ENCODE results near the gene HELLS. TPM values are rescaled to one million over a fixed set of nuclear protein-coding genes. Genes with fewer than 3 reads are reported as not detected.
"Not testable (repeated sequence)": the region's sequence is repeated elsewhere in the genome, so short reads cannot be mapped to it uniquely, and the experiment has no call there.

HELLS gene
- 160 and 164 TPM in 2 replicates for total RNA-seq

DNA sequence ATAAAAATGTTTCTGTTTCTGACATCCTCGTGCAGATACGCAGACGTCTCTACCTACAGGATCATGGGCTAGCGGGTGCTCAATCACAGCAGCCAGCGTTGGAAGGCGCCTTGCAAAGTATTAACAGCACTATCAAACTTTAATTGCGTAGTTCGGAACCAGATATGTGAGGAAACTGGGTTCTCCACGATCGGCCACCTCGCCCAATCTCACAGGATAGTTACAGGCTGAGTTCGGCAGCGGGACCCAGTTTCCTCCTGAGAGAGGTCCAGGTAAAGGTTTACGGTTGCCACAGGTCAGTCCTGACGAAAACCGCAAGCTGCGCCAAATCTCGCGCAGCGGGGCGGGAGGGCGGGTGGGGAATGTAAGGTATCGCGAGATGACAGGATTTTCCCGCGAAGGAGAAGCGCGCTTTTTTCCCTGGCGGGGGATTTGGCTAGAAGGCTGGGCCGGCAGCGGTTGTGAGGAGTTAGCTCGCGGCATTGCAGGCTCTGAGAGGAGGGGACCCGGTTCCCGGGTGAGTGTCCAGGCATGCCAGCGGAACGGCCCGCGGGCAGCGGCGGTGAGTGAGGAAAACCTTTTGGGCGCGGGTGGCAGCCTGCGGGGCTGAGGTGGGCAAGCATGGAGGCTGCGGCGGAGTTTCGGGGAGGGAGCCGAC lies at the start of gene HELLS:
TSS of gene HELLS (plus strand) at position 398 of the 658 bp plus-strand sequence. CDS start at position 532, 134 bp downstream.
- intact Hi-C loops (cut with micrococcal nuclease), result loop anchor here (1.0 to 10.0 kb wide), 5 partner anchors 11 to 1043 kb away; partner anchors contain the start of genes NOC3L and SORBS1

DNA sequence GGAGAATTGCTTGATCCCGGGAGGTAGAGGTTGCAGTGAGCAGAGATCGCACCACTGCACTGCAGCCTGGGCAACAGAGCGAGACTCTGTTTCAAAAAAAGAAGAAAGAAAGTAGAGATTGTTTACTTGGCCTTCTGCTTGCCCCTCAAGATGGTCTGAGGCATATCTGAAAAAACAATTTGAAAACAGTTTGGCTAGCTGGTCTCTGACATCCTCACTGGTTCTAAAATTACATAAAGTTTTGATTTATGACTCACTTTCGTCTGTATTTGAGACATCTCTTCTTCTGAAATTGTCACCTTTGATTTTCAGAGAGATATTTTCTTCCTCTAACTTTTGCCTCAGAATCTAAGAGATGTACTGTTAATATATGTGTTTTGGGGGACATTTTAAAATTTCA lies 49.6 kb upstream of the HELLS start:
- intact Hi-C loops (cut with micrococcal nuclease), result no loop called here

DNA sequence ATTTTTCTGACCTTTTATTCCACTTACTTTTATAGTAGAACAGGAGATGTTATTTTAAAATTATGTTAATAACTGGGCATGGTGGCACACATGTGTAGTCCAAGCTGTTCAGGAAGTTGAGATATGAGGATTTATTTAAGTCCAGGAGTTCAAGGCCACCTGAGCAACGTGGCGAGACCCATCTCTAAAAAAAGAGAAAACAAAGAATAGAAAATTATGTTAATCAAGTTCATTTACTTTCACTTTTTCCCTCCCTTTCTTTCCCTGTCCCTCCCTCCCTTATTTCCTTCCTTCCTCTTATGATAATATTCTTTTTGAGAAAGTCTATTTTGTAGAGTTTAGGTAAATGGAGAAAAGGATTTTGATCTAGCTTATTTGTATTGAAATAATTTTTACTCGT lies 48.9 kb upstream of the HELLS start:
- intact Hi-C loops (cut with micrococcal nuclease), result no loop called here

DNA sequence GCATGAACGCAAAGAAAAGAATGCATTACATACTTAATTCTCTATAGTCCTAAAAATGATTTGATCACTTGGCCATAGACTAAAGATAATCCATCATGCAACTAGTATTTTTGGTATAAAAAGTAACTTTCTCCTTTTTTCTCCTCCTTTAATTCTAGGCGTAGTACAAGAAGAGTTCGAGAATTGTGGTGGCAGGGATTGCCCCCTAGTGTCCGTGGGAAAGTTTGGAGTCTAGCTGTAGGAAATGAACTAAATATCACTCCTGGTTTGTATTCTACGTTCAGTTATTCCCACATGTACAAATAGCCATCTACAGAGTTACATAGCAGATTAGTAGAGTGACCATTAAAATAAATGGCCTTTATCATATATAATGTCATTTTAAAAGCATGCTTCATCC lies 45.5 kb upstream of the HELLS start:
- intact Hi-C loops (cut with micrococcal nuclease), result no loop called here

DNA sequence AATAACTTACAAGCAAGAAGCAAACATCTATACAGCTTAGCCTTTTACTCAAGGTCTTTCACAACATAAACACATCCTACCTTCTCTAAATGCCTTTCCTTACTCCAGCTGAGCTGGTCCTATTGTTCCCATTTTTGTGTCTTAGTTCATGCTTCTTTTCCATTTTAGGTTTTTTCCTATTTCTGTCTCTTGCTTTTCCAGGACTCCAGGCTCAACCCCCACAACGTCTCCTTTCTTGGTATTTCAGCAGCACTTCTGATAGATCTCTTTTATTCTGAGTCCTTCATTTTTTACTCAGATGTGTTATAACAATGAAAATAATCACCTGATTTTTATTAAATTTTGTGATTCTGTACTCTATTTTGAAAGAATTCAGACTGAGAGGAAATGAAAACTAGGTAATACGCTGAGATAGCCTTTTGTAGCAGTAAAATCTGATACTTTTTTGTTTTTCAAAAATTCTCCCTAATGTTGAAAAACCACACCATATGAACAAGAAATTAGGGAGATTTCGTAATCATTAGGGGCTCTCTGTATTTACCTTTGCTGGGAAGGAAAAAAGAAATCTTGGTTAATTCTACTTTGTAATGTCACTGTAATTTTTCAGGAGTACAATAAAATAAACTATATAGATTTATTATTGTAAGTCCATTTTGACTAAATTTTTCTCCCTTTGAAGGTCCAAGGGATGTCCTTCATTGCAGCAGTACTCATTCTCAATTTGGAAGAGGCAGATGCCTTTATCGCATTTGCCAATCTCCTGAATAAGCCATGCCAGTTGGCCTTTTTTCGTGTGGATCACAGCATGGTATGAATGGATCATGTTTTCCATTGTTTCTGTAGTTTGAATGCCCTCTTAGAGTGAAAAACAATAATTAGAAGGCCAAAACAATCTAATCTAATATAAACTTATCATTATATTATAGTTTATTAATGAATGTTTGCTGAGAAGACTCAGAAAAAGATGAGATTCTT lies 24.0 kb upstream of the HELLS start:
- intact Hi-C loops (cut with micrococcal nuclease), result no loop called here

DNA sequence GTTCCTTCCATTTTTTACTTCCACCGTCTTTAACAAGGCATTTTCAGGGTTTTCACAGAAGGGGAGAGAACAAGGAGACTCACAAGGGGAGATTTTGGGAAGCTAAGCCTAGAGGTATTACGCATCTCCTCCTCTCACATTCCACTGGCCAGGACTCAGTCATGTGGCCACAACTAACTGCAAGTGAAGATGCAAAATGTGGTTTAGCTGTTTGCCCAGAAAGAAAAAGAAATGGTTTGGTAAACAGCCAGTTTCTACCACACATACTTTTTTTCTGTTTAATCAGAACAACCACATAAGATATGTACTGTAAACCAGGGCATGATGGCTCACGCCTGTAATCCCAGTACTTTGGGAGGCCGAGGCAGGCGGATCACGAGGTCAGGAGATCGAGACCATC lies 21.4 kb upstream of the HELLS start:
- intact Hi-C loops (cut with micrococcal nuclease), result no loop called here

DNA sequence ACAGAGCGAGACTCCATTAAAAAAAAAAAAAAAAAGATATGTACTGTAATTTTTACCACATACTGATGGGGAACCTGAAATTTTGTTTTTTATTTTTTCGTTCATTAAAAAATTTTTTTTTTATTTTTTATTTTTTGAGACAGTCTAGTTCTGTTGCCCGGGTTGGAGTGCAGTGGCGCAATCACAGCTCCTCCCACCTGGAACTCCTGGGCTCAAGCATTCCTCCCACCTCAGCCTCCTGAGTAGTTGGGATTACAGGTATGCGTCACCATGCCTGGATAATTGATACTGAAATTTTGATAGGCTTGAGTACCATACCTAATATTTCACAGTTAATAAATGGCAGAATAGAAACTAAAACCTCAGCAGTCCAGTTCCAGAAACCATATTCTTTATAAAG lies 20.9 kb upstream of the HELLS start:
- intact Hi-C loops (cut with micrococcal nuclease), result no loop called here

DNA sequence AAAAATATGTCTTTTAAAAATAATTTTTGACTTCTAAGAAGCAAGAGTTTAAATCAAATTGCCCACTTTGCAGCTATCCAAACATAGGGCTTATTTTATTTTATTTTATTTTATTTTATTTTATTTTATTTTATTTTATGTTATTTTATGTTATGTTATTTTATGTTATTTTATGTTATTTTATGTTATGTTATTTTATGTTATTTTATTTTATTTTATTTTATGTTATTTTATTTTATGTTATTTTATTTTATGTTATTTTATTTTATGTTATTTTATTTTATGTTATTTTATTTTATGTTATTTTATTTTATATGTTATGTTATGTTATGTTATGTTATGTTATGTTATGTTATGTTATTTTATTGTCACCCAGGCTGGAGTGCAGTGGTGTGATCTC lies 14.0 kb upstream of the HELLS start:
- intact Hi-C loops (cut with micrococcal nuclease), result not testable (repeated sequence)

DNA sequence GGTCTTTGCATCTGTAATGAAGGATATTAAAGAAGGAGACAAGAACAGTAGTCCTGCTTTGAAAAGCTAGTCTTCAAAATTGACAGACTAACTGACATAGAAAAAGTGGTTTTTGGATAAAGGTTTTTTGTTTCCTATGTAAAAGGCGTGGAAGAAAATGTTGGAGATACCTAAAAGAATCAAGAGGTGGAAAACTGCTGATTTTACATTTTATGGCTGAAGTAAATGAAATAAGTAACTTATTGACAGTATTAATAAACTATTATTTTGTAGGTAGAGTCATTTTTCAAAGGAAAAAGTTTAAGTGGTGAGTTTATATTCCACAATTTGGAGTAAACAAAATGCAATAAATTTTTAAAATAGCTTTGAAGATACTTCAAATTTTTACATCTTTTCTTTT lies 12.6 kb upstream of the HELLS start:
- intact Hi-C loops (cut with micrococcal nuclease), result no loop called here

DNA sequence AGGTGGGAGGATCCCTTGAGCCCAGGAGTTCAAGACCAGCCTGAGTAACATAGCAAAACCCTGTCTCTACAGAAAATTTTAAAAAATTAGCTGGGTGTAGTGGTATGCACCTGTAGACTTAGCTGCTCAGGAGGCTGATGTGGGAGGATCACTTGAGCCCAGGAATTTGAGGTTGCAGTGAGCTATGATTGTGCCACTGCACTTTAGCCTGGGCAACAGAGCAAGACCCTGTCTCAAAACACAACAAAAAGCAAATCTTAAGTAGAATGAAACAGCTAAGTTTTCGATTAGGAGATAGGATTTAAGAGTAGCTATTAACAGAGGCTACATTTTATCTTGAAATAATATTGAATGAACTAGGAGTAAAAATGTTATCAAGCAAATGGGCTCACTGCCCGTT lies 3.3 kb upstream of the HELLS start:
- intact Hi-C loops (cut with micrococcal nuclease), result loop anchor here (10.0 kb wide), 1 partner anchor 1023 kb away; the partner anchor contains the start of gene SORBS1

DNA sequence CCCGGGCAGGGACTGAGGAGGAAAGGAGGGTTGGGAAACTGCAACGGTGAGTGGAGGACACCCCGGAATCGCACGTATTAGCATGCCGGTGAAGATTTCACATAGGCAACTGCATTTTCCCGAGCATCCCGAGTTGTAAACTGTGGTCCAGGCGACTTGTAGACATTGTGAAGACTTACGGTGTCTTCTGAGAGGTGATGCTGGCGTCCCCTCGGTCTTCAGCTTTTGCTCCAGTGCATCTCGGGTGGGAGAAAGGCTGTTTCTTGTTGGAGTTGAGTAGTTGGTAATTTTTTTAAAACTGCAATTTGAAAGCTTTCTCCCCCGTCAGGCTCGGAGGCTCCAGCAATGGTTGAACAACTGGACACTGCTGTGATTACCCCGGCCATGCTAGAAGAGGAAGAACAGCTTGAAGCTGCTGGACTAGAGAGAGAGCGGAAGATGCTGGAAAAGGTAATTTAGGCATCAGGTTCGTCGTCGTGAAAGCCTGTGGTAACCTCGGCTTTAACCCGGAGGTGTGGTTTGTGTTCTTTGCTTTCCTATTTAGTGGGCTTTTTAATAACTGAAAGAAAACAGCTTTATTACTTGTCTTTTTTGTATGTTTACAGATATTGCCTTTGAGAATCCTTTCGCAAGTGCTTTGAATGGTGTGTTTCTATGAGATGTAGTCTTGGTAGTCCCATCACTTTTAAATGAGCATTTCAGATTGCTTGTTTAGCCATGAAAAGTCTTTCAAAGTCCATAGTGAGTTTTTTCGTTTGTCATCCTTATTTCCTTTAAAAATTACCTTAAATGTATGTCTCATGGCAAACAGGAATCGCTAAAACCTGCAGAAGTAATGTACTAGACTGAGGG lies 687 bp downstream of the HELLS start:
- intact Hi-C loops (cut with micrococcal nuclease), result loop anchor here (1.0 to 10.0 kb wide), 4 partner anchors 10 to 1044 kb away; partner anchors contain the start of gene SORBS1

DNA sequence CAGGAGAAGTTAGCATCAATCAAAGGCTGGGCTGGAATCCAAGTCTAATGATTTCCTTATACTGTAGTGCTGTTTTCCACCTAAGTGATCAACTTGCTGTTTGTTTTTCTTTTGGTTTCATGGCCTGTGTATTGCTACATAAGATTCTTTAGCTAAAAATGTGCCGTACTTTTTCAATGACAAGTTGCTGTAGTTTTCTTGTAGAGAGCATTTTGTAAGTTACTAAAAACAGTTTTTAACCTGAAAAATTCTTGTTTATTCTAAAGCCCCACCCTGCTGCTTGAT lies 1.3 kb downstream of the HELLS start:
- intact Hi-C loops (cut with micrococcal nuclease), result loop anchor here (1.0 to 10.0 kb wide), 4 partner anchors 9 to 1045 kb away; partner anchors contain the start of gene SORBS1

DNA sequence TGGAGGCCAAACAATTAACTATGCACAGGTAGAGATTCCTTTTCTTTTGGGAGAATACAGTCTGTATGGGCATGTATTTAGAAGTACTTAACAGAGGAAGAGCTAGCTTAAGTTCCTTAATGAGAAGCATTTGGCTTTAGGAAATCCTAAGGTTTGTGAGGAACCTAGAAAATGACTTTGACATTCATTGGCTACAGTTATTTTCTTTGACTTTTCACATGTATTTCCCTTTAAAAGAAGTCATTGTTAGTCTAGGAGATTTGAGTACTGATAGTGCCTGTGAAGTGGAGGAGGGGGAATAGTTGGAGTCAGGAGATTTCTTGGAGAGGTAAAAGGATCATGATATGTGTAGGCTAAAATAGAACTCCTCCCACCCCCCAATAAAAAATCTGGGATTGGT lies 3.6 kb downstream of the HELLS start:
- intact Hi-C loops (cut with micrococcal nuclease), result loop anchor here (5.0 to 10.0 kb wide), 3 partner anchors 43 to 1047 kb away; partner anchors contain the start of gene SORBS1

DNA sequence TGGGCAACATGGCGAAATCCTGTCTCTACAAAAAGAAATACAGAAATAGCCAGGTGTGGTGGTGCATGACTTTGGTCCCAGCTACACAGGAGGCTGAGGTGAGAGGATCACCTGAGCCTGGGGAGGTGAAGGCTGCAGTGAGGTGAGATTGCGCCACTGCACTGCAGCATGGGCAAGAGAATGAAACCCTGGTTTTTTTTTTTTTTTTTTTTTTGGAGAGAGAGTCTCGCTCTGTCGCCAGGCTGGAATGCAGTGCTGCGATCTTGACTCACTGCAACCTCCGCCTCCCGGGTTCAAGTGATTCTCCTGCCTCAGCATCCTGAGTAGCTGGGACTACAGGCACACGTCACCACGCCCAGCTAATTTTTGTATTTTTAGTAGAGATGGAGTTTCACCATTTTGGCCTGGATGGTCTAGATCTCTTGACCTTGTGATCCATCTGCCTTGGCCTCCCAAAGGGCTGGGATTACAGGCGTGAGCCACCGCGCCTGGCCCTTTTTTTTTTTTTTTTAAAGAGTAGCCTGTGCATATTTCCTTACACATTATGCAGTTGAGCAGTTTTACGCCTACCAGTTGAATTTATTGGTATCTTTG lies 22.2 kb downstream of the HELLS start:
- intact Hi-C loops (cut with micrococcal nuclease), result not testable (repeated sequence)

DNA sequence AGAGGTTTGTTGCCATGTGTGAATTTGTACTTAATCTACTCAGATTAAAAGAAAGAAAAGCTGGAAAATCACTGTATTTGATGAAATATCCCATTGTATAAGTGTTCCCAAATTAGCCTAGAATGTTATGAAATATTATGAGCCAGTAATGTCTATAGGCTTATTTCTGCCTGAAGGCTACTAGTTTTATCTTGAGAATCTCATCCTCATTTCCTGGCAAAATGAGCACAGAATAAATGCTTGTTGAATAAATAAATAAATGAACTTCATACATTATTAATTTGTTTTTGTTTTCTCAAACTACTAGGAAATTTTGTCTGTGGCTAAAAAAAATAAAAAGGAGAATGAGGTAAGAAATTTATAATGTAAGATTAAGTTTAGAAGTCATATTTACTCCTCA lies 25.5 kb downstream of the HELLS start:
- intact Hi-C loops (cut with micrococcal nuclease), result no loop called here

DNA sequence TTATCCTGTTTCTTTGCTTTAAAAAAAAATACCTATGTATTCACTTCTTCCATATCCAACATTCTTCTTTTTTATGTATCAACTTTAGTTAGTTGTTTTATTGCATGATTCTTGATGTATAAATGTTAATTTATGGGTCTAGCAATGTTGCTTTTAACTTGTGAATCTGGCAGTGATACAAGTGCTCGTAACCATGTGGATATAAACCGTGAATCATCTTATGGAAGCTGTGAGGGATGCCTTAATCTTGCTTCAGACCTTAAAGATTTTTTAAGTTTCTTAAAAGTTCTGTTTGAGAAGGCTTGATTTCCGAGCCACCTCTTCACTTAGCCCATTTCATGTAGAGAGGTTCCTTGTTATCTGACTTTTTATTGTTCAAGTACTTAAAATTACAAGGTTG lies 25.9 kb downstream of the HELLS start:
- intact Hi-C loops (cut with micrococcal nuclease), result no loop called here

DNA sequence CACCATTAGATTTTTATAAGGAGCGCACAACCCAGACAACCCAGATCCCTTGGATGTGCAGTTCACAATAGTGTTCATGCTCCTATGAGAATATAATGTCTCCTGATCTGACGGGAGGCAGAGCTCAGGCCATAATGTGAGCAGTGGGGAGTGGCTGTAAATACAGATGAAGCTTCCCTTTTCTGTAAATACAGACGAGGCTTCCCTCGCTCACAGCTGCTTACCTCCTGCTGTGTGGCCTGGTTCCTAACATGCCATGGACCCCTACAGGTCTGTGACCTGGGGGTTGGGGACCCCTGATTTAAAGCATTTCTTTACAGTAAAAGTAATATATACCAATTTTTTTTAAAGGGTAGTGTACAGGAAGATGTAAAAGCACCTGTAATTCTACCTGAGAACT lies 33.2 kb downstream of the HELLS start:
- intact Hi-C loops (cut with micrococcal nuclease), result no loop called here

DNA sequence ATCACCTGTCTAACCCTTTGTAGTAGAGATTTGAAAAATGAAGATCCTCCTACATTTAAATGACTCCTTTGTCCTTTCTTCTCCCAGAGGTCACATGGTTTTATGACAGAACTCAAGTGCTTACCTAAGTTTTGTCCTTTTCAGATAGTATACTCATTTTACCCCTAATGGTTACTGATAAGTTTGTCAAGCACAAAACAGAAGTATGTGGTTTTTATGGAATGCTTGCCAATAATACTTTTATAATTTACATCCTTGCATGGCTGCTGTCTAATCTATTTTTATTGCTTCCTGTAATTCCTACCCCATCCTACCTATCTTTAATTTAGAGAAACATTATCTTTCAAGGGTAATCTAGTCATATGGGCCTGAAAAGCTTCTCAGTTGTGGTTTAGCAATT lies 37.5 kb downstream of the HELLS start:
- intact Hi-C loops (cut with micrococcal nuclease), result no loop called here

DNA sequence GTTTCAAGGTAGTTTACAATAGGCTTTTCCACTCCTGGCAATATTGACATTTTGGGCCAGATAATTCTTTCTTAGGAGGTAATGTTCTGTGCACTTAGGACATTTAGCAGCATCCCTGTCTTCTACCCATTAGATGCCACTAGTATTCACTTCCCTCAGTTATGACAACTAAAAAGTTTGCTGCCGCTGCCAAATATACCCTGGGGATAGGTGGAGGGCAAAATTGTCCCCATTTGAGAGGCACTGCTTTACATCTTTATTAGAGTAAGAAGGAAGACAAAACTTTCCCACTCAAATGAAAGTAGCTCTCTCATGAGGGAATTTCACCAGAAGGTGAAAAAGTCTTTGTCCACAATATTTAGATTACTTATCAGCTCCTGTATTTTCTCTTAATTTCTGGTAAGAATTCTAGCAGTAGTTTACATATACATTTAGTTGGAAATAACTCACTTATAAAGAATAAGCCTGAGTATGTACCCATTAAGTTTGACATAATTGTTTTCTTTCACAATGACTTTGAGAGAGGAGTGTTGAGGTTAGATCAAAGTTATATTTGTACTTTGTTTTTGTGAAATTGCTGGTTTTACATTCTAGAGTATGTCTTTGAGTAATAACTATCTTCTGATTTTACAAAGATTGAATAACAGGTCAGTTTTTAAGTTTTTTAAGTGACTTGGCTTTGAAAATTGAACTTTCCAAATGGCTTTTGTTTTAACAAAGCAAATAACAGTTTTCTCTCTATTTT lies 46.0 kb downstream of the HELLS start:
- intact Hi-C loops (cut with micrococcal nuclease), result loop anchor here (5.0 kb wide), 1 partner anchor 44 kb away; the partner anchor contains the start of gene HELLS

Data from T-helper 2 cell treated with Interferon-gamma antibody and Interleukin-4, amounts not matched to agents 100 ng/mL and 5 ng/mL, for 36 hours (primary cell).